ENCODE results near the gene KAT8.
"Not testable (repeated sequence)": the region's sequence is repeated elsewhere in the genome, so short reads cannot be mapped to it uniquely, and the experiment has no call there.

The KAT8 gene

DNA sequence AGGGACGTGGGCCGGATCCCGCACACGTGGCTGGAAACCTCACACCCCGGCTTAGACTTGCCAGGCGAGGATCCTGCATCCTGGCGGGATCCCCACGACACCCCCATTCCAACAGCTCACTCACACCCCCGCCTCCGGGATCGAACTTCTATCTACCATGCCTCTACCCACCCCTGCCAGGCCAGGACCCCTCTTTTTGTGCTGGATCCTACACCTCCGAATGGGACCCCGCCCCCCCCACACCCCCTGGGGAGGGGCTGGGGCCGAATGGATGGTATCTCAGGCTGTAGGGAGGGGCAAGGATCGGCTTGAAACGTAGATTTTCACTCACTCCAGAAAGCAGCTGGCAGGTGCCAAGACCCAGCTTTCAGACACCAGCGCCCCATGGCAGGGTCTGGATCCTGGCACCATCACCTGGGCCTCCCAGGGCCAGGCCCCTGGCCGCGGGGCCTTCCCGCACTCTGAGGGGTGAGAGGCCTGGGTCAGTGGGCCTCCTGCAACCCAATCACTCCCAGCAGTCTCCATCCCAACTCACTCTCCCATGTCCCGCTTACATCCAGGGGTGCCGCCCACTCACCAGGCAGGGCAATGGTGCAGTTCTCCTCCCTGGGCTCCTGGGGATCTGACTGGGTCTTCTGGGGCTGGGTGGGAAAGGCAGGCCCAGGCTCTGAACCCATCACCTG is 25.7 kb downstream of the KAT8 start:
- no peak for TF ChIP-seq CTCF (IDR thresholded peaks at IDR 0.05; ENCODE audit: low read depth, low read length)
- peak overlapping the region; percentile 43; the same call in 1 of the 2 replicates for H3K4me3 ChIP-seq (ENCODE audit: low read depth, low read length)

- no peak for TF ChIP-seq CTCF (IDR thresholded peaks at IDR 0.05; ENCODE audit: low read depth, low read length)
- no peak overlapping the region for H3K4me3 ChIP-seq (ENCODE audit: low read depth, low read length)
These were observed 26.3 kb downstream of the KAT8 start for GRCh38 chr16:31143694-31144148.

- not testable (repeated sequence) for H3K4me3 ChIP-seq (ENCODE audit: low read depth, low read length)
These were observed 27.0 kb downstream of the KAT8 start for GRCh38 chr16:31144418-31144817.

GRCh38 chr16:31145398-31145990 is 28.0 kb downstream of the KAT8 start:
- no peak for TF ChIP-seq CTCF (IDR thresholded peaks at IDR 0.05; ENCODE audit: low read depth, low read length)
- no peak overlapping the region for H3K4me3 ChIP-seq (ENCODE audit: low read depth, low read length)

DNA sequence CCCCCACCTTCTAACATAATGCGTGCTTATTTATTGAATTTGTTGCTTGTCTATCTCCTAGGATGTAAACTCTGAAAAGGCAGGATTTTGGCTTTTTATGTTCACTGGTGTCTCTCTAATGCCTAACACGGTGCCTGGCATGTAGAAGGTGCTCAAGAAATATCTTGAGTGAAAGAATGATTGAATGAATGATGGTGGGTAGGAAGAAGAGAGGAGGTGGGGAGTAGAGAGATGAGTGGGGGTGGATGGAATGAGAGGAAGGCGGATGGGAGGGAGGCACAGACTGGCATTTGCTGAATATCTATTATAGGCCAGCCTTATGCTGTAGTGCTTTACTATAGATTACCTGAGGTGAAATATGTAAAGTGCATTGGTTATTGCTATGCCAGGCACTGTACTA is 30.1 kb downstream of the KAT8 start:
- H3K4me3 ChIP-seq (ENCODE audit: low read depth, low read length): no peak overlapping the region
- TF ChIP-seq CTCF (IDR thresholded peaks at IDR 0.05; ENCODE audit: low read depth, low read length): no peak

DNA sequence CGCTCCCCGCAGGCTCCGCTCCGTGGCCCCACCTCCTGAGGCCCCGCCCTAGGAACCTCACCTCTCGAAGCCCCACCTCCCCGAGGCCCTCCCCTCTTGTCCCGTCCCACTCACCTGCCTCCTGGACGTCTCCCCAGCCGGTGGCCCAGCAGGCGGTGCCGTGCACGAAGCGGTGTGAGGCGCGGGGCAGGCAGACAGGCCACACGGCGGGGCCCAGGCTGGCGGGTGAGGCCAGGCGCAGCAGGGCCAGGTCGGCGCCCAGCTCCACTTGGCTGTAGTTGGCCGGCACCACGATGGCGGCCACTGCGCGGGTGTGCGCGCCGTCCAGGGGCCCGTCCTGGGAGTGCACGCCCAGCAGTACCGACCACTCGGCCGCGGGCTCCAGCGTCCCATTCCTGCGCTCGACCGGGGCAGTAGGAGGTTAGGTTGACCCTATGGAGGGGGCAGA is 30.8 kb downstream of the KAT8 start:
- no peak for TF ChIP-seq CTCF (IDR thresholded peaks at IDR 0.05; ENCODE audit: low read depth, low read length)
- no peak overlapping the region for H3K4me3 ChIP-seq (ENCODE audit: low read depth, low read length)

DNA sequence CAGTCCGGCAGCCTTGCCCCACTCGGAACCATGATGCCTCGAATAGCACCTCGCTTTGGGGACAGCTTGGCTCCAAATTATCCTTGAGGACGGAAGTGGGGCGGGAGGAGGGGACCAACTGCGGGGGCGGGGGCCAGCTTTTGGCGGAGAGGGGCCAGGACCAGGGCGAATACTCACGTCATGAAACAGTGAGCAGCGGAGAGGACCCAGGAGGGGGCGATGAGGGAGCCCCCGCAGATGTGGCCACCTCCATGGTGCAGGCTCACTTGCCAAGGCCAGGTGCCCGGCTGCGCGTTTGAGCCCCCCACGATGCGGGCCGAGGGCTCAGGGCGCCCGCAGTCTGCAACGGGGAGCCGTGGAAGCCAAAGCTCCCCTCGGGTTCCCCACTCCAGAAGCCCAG is 31.4 kb downstream of the KAT8 start:
- TF ChIP-seq CTCF (IDR thresholded peaks at IDR 0.05; ENCODE audit: low read depth, low read length): no peak
- H3K4me3 ChIP-seq (ENCODE audit: low read depth, low read length): no peak overlapping the region

Measured in WI38 (cell line).